ENCODE results near the gene ZNF746.

GRCh38 chr7:149474309-149475120 is 23.1 kb downstream of the ZNF746 start:
- TF ChIP-seq EZH2 (IDR thresholded peaks at IDR 0.05) (no peak), POLR2AphosphoS5 (IDR thresholded peaks at IDR 0.05; ENCODE audit: borderline replicate concordance, low read depth, low read length) (no peak), FOXP2 (optimal IDR thresholded peaks at IDR 0.05; ENCODE audit: control extremely low read depth, extremely low read length, insufficient read depth) (no peak)
